C4-2B (cell line): Measurements from ENCODE around the gene EFEMP2.

Source experiments
- ZFX ChIP-seq: fragments of 450-650 bp; IDR thresholded peaks from 2 replicates; pipeline ENCODE4 v1.6.1; 2017
- TF ChIP-seq, protein P1 (sequence below): fragments of 450-650 bp; conservative IDR thresholded peaks from 2 replicates; pipeline ENCODE4 v1.5.1; 2017; ENCODE audit warnings: mild to moderate bottlenecking

DNA sequence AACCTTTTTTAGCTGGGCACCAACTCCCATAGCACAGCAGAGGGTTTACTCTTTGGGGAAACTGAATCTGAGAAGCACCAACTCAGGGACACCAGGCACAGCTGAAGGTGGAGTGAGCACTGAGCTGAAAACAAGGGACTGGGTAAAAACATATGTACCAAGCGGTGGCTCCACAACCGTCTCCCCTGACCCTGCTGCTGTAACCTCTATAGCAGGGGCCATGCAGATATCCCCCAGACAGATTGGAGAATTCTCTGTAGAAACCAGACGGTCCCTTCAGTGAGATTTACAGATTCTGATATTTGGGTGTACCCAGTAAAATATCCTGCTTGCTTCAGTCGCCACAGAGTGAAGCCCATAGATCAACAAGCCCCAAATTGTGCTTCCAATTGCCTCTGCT lies 43.1 kb downstream of the EFEMP2 start:
- TF ChIP-seq, protein P1, sequence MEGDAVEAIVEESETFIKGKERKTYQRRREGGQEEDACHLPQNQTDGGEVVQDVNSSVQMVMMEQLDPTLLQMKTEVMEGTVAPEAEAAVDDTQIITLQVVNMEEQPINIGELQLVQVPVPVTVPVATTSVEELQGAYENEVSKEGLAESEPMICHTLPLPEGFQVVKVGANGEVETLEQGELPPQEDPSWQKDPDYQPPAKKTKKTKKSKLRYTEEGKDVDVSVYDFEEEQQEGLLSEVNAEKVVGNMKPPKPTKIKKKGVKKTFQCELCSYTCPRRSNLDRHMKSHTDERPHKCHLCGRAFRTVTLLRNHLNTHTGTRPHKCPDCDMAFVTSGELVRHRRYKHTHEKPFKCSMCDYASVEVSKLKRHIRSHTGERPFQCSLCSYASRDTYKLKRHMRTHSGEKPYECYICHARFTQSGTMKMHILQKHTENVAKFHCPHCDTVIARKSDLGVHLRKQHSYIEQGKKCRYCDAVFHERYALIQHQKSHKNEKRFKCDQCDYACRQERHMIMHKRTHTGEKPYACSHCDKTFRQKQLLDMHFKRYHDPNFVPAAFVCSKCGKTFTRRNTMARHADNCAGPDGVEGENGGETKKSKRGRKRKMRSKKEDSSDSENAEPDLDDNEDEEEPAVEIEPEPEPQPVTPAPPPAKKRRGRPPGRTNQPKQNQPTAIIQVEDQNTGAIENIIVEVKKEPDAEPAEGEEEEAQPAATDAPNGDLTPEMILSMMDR, result no peak
- TF ChIP-seq ZFX, result no peak
